Measurements from ENCODE around the gene PRRC2A. TPM values are rescaled to one million over a fixed set of nuclear protein-coding genes. Genes with fewer than 3 reads are reported as not detected.
A peak's percentile ranks its signal among the peaks of the same experiment; 100 is the strongest.

PRRC2A gene
- total and polyA plus RNA-seq, 4 donors, result 73.7 to 157 (median 103) TPM

Small RNAs within 50 kb of the gene (small RNA-seq; reads per million reads assigned to genes)
- not detected for gene MIR6832 (ENCODE audit: low replicate concordance)
- gene RF00019 (ENCODE audit: low replicate concordance), result not detected
- gene SNORA38 (ENCODE audit: low replicate concordance), result 1.7 reads per million, percentile 89 among the genes with 10 or more reads in this experiment
- gene UQCRHP1 (ENCODE audit: low replicate concordance), result not detected

Other genes starting within 250 kb of the PRRC2A start
Only the 30 nearest of the 35 such genes appear.
- 1 to 10 TPM; 5.3 to 9.6 TPM for gene MICB, start 122.6 kb upstream of the PRRC2A start, total RNA-seq
- gene MICB, start 122.6 kb upstream of the PRRC2A start, polyA plus RNA-seq, result 10 to 100 TPM in 1 of 2 donors, 1 to 10 TPM in 1; 3.8 to 10.2 TPM
- gene MCCD1, start 91.8 kb upstream of the PRRC2A start, total RNA-seq, result not detected
- not detected for gene MCCD1, start 91.8 kb upstream of the PRRC2A start, polyA plus RNA-seq
- gene DDX39B, start 78.7 kb upstream of the PRRC2A start, total RNA-seq, result 100 to 1,000 TPM; 316 to 418 TPM
- gene DDX39B, start 78.7 kb upstream of the PRRC2A start, polyA plus RNA-seq, result 100 to 1,000 TPM; 318 to 354 TPM
- 1 to 10 TPM in 1 of 2 donors, under 1 TPM in 1; 0.28 to 1.5 TPM for gene ATP6V1G2, start 74.1 kb upstream of the PRRC2A start, total RNA-seq
- under 1 TPM; 0.47 to 0.56 TPM for gene ATP6V1G2, start 74.1 kb upstream of the PRRC2A start, polyA plus RNA-seq
- gene NFKBIL1, start 73.1 kb upstream of the PRRC2A start, total RNA-seq, result 10 to 100 TPM; 13.5 to 19.2 TPM
- gene NFKBIL1, start 73.1 kb upstream of the PRRC2A start, polyA plus RNA-seq, result 10 to 100 TPM; 18.9 to 32.2 TPM
- 1 to 10 TPM in 1 of 2 donors, under 1 TPM in 1; 0.54 to 1.2 TPM for gene LTA, start 48.4 kb upstream of the PRRC2A start, total RNA-seq
- gene LTA, start 48.4 kb upstream of the PRRC2A start, polyA plus RNA-seq, result under 1 TPM; 0.28 to 0.40 TPM
- gene TNF, start 45.1 kb upstream of the PRRC2A start, total RNA-seq, result 1 to 10 TPM in 1 of 2 donors, under 1 TPM in 1; 0.23 to 6.6 TPM
- gene TNF, start 45.1 kb upstream of the PRRC2A start, polyA plus RNA-seq, result 10 to 100 TPM in 1 of 2 donors, 1 to 10 TPM in 1; 1.6 to 15.7 TPM
- 10 to 100 TPM in 1 of 2 donors, 1 to 10 TPM in 1; 9.9 to 14.6 TPM for gene LTB, start 38.3 kb upstream of the PRRC2A start, total RNA-seq
- 10 to 100 TPM in 1 of 2 donors, 1 to 10 TPM in 1; 9.8 to 31.9 TPM for gene LTB, start 38.3 kb upstream of the PRRC2A start, polyA plus RNA-seq
- 10 to 100 TPM in 1 of 2 donors, 1 to 10 TPM in 1; 9.6 to 78.8 TPM for gene LST1, start 34.4 kb upstream of the PRRC2A start, total RNA-seq
- gene LST1, start 34.4 kb upstream of the PRRC2A start, polyA plus RNA-seq, result 100 to 1,000 TPM in 1 of 2 donors, 10 to 100 TPM in 1; 96.1 to 164 TPM
- gene NCR3, start 27.7 kb upstream of the PRRC2A start, total RNA-seq, result under 1 TPM in 1 of 2 donors, not detected in 1; 0.64 TPM
- under 1 TPM; 0.61 TPM for gene NCR3, start 27.7 kb upstream of the PRRC2A start, polyA plus RNA-seq
- gene AIF1, start 5.5 kb upstream of the PRRC2A start, total RNA-seq, result 10 to 100 TPM; 38.7 to 86.0 TPM
- gene AIF1, start 5.5 kb upstream of the PRRC2A start, polyA plus RNA-seq, result 100 to 1,000 TPM in 1 of 2 donors, 10 to 100 TPM in 1; 89.9 to 345 TPM
- 100 to 1,000 TPM; 164 to 259 TPM for gene BAG6, start 31.9 kb downstream of the PRRC2A start, total RNA-seq
- 100 to 1,000 TPM; 189 to 322 TPM for gene BAG6, start 31.9 kb downstream of the PRRC2A start, polyA plus RNA-seq
- gene APOM, start 35.2 kb downstream of the PRRC2A start, total RNA-seq, result 1 to 10 TPM; 1.3 to 2.5 TPM
- gene APOM, start 35.2 kb downstream of the PRRC2A start, polyA plus RNA-seq, result 1 to 10 TPM; 2.2 to 8.8 TPM
- gene C6orf47, start 40.1 kb downstream of the PRRC2A start, total RNA-seq, result 10 to 100 TPM; 18.9 to 26.8 TPM
- gene C6orf47, start 40.1 kb downstream of the PRRC2A start, polyA plus RNA-seq, result 10 to 100 TPM; 23.5 to 24.5 TPM
- 10 to 100 TPM; 13.3 to 16.6 TPM for gene GPANK1, start 44.3 kb downstream of the PRRC2A start, total RNA-seq
- gene GPANK1, start 44.3 kb downstream of the PRRC2A start, polyA plus RNA-seq, result 10 to 100 TPM; 12.7 to 15.7 TPM
- gene CSNK2B, start 45.4 kb downstream of the PRRC2A start, total RNA-seq, result 100 to 1,000 TPM; 114 to 123 TPM
- gene CSNK2B, start 45.4 kb downstream of the PRRC2A start, polyA plus RNA-seq, result 100 to 1,000 TPM; 150 to 154 TPM
- 10 to 100 TPM in 1 of 2 donors, 1 to 10 TPM in 1; 5.7 to 13.7 TPM for gene LY6G5B, start 49.3 kb downstream of the PRRC2A start, total RNA-seq
- gene LY6G5B, start 49.3 kb downstream of the PRRC2A start, polyA plus RNA-seq, result 1 to 10 TPM; 7.6 to 8.8 TPM
- 1 to 10 TPM; 3.0 to 5.0 TPM for gene LY6G5C, start 60.4 kb downstream of the PRRC2A start, total RNA-seq
- gene LY6G5C, start 60.4 kb downstream of the PRRC2A start, polyA plus RNA-seq, result 1 to 10 TPM; 2.8 to 3.9 TPM
- 10 to 100 TPM; 49.5 to 57.7 TPM for gene ABHD16A, start 82.6 kb downstream of the PRRC2A start, total RNA-seq
- 10 to 100 TPM; 30.6 to 68.6 TPM for gene ABHD16A, start 82.6 kb downstream of the PRRC2A start, polyA plus RNA-seq
- under 1 TPM in 1 of 2 donors, not detected in 1; 0.21 TPM for gene LY6G6F, start 86.2 kb downstream of the PRRC2A start, total RNA-seq
- 1 to 10 TPM in 1 of 2 donors, not detected in 1; 2.2 TPM for gene LY6G6F, start 86.2 kb downstream of the PRRC2A start, polyA plus RNA-seq
- gene LY6G6D, start 94.6 kb downstream of the PRRC2A start, total RNA-seq, result not detected
- not detected for gene LY6G6D, start 94.6 kb downstream of the PRRC2A start, polyA plus RNA-seq
- gene LY6G6C, start 101.0 kb downstream of the PRRC2A start, total RNA-seq, result not detected
- under 1 TPM; 0.14 to 0.16 TPM for gene LY6G6C, start 101.0 kb downstream of the PRRC2A start, polyA plus RNA-seq
- 1 to 10 TPM in 1 of 2 donors, under 1 TPM in 1; 0.64 to 1.1 TPM for gene MPIG6B, start 102.7 kb downstream of the PRRC2A start, total RNA-seq
- gene MPIG6B, start 102.7 kb downstream of the PRRC2A start, polyA plus RNA-seq, result 1 to 10 TPM in 1 of 2 donors, under 1 TPM in 1; 0.45 to 2.3 TPM
- 10 to 100 TPM; 60.3 to 80.0 TPM for gene DDAH2, start 108.6 kb downstream of the PRRC2A start, total RNA-seq
- 100 to 1,000 TPM; 103 to 130 TPM for gene DDAH2, start 108.6 kb downstream of the PRRC2A start, polyA plus RNA-seq
- 100 to 1,000 TPM; 231 to 368 TPM for gene CLIC1, start 115.8 kb downstream of the PRRC2A start, total RNA-seq
- 100 to 1,000 TPM; 387 to 763 TPM for gene CLIC1, start 115.8 kb downstream of the PRRC2A start, polyA plus RNA-seq
- 10 to 100 TPM; 11.6 to 17.8 TPM for gene MSH5, start 119.3 kb downstream of the PRRC2A start, total RNA-seq
- gene MSH5, start 119.3 kb downstream of the PRRC2A start, polyA plus RNA-seq, result 10 to 100 TPM in 1 of 2 donors, 1 to 10 TPM in 1; 4.5 to 15.1 TPM
- gene SAPCD1, start 141.9 kb downstream of the PRRC2A start, total RNA-seq, result 1 to 10 TPM; 1.7 to 4.4 TPM
- gene SAPCD1, start 141.9 kb downstream of the PRRC2A start, polyA plus RNA-seq, result 1 to 10 TPM; 1.3 to 6.3 TPM
- 10 to 100 TPM in 1 of 2 donors, 1 to 10 TPM in 1; 4.6 to 14.2 TPM for gene VWA7, start 156.6 kb downstream of the PRRC2A start, total RNA-seq
- gene VWA7, start 156.6 kb downstream of the PRRC2A start, polyA plus RNA-seq, result 1 to 10 TPM; 2.2 to 6.7 TPM
- gene VARS1, start 175.0 kb downstream of the PRRC2A start, total RNA-seq, result 10 to 100 TPM; 32.2 to 95.4 TPM
- gene VARS1, start 175.0 kb downstream of the PRRC2A start, polyA plus RNA-seq, result 10 to 100 TPM; 36.3 to 45.8 TPM
- 10 to 100 TPM; 22.0 to 39.4 TPM for gene LSM2, start 186.3 kb downstream of the PRRC2A start, total RNA-seq
- gene LSM2, start 186.3 kb downstream of the PRRC2A start, polyA plus RNA-seq, result 10 to 100 TPM; 52.0 to 66.7 TPM